ENCODE measurements around the gene ALPK3.
A peak's percentile ranks its signal among the peaks of the same experiment; 100 is the strongest.

ALPK3 gene

DNA sequence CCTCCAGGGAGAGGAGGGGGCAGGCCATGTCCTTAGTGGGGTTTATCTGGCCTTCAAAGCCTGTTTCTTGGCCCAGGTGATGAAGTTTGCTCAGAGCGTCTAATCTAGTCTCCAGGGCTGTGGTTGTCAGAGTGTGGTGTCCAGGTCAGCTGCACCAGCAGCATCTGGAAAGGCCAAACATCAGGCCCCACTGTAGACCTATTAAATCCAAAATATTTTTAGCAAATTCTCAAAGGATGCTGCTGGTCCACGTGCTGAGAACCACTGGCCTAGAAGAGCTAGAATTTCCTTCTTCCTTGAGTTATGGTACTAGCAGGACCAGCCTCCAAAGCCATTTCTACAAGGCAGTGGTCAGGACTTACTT, 96.2 kb downstream of the ALPK3 start:
- no peak for TF ChIP-seq TAF1 (IDR thresholded peaks at IDR 0.05; ENCODE audit: low read depth)
- no peak for TF ChIP-seq RAD21 (IDR thresholded peaks at IDR 0.05; ENCODE audit: low read depth)
- TF ChIP-seq EGR1 (IDR thresholded peaks at IDR 0.05): no peak
- no peak for TF ChIP-seq TCF12 (IDR thresholded peaks at IDR 0.05; ENCODE audit: low read depth)
- TF ChIP-seq FOXM1 (IDR thresholded peaks at IDR 0.05; ENCODE audit: borderline replicate concordance, low read depth): no peak
- no peak for TF ChIP-seq NFIC (IDR thresholded peaks at IDR 0.05)
- TF ChIP-seq CREB1 (IDR thresholded peaks at IDR 0.05; ENCODE audit: low read depth): no peak
- TF ChIP-seq ZBTB7A (IDR thresholded peaks at IDR 0.05; ENCODE audit: low read depth): no peak

DNA sequence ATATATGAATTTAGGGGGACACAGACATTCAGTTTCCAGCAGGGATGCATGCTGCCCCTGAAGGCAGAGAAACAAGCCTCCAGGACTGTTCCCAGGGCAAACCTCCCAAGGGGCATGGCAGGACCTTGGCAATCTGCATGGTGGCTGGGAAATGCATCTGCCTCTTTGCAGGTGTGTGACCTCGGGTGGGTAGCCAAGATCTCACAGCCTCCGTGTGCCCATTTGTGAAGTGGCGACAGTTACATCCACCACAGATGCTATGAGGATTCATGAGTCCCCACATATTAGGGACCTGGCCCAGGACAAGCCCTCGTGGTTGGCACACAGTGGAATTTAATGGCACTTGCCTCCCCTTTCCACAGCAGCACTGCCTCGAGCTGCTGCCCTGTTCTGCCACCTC, 97.2 kb downstream of the ALPK3 start:
- no peak for TF ChIP-seq CEBPB (IDR thresholded peaks at IDR 0.05)

DNA sequence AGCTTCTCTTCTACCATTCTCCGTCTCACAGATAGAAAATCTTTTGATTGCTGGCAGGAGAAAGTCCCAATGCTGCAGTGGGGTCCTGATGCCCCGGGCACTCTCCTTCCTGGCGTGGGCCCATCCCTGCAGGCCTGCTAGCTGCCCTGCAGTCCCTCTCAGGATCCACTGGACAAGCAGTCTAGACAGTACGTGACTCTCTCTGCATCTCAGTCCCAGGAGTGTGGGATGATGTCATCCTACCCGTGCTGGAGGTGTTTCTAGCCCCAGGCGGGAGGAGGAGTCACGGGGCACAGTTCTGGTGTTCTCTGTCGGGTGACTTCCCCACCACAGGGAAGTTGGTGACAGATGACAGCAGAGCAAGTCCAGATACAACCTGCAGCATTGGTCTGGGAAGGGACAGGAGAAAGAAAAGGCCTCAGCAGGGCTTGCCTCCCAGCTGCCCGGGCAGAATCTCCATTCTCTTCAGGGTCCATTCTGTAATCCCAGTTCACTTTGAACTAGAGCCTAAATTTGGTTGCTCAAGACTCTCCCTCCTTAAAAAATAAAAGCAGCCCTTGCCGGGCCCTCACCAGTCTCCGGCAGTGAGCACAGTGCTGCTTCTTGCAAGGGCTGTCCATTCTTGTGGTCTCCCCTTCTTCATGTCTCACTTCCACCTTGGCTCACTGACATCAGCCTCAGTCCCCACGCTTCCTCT, 97.9 kb downstream of the ALPK3 start:
- TF ChIP-seq, protein P1, sequence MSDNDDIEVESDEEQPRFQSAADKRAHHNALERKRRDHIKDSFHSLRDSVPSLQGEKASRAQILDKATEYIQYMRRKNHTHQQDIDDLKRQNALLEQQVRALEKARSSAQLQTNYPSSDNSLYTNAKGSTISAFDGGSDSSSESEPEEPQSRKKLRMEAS (IDR thresholded peaks at IDR 0.05): no peak
- TF ChIP-seq ZBTB7A (IDR thresholded peaks at IDR 0.05; ENCODE audit: low read depth): no peak
- TF ChIP-seq EGR1 (IDR thresholded peaks at IDR 0.05): no peak
- TF ChIP-seq CREB1 (IDR thresholded peaks at IDR 0.05; ENCODE audit: low read depth): no peak
- peak; percentile 31; the same call in 1 of the 2 replicates for TF ChIP-seq NFIC (IDR thresholded peaks at IDR 0.05)
- TF ChIP-seq, protein P2, sequence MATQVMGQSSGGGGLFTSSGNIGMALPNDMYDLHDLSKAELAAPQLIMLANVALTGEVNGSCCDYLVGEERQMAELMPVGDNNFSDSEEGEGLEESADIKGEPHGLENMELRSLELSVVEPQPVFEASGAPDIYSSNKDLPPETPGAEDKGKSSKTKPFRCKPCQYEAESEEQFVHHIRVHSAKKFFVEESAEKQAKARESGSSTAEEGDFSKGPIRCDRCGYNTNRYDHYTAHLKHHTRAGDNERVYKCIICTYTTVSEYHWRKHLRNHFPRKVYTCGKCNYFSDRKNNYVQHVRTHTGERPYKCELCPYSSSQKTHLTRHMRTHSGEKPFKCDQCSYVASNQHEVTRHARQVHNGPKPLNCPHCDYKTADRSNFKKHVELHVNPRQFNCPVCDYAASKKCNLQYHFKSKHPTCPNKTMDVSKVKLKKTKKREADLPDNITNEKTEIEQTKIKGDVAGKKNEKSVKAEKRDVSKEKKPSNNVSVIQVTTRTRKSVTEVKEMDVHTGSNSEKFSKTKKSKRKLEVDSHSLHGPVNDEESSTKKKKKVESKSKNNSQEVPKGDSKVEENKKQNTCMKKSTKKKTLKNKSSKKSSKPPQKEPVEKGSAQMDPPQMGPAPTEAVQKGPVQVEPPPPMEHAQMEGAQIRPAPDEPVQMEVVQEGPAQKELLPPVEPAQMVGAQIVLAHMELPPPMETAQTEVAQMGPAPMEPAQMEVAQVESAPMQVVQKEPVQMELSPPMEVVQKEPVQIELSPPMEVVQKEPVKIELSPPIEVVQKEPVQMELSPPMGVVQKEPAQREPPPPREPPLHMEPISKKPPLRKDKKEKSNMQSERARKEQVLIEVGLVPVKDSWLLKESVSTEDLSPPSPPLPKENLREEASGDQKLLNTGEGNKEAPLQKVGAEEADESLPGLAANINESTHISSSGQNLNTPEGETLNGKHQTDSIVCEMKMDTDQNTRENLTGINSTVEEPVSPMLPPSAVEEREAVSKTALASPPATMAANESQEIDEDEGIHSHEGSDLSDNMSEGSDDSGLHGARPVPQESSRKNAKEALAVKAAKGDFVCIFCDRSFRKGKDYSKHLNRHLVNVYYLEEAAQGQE (IDR thresholded peaks at IDR 0.05; ENCODE audit: low read depth): no peak
- TF ChIP-seq RAD21 (IDR thresholded peaks at IDR 0.05; ENCODE audit: low read depth): no peak
- TF ChIP-seq FOXM1 (IDR thresholded peaks at IDR 0.05; ENCODE audit: borderline replicate concordance, low read depth): no peak
- peak; percentile 30; the same call in 1 of the 2 replicates for TF ChIP-seq TEAD4 (IDR thresholded peaks at IDR 0.05)
- TF ChIP-seq EP300 (IDR thresholded peaks at IDR 0.05; ENCODE audit: borderline replicate concordance): peak; percentile 38; the same call in 1 of the 2 replicates
- TF ChIP-seq CEBPB (IDR thresholded peaks at IDR 0.05): no peak
- TF ChIP-seq TAF1 (IDR thresholded peaks at IDR 0.05; ENCODE audit: low read depth): peak; percentile 37; the same call in 1 of the 2 replicates
- TF ChIP-seq, protein P3, sequence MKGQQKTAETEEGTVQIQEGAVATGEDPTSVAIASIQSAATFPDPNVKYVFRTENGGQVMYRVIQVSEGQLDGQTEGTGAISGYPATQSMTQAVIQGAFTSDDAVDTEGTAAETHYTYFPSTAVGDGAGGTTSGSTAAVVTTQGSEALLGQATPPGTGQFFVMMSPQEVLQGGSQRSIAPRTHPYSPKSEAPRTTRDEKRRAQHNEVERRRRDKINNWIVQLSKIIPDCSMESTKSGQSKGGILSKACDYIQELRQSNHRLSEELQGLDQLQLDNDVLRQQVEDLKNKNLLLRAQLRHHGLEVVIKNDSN (IDR thresholded peaks at IDR 0.05): peak; percentile 53
- peak; percentile 39; the same call in 1 of the 2 replicates for TF ChIP-seq TCF12 (IDR thresholded peaks at IDR 0.05; ENCODE audit: low read depth)

DNA sequence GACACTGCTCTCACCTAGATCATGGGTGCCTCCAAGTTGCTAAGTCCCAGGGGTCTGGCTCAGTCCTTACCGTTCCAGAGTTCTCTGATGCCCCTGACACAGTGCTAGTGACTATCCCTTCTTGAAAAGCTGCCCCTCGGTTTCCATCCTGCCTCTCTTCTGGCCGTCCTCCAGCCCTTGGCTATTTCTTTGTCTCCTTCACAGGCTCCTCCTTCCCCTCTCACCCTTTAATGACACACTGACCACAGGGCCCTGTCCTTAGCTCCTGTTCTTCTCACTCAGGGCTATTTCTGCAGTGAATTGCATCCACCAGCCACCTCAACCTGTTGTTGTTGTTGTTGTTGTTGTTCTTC, 98.4 kb downstream of the ALPK3 start:
- TF ChIP-seq TEAD4 (IDR thresholded peaks at IDR 0.05): no peak
- TF ChIP-seq FOXM1 (IDR thresholded peaks at IDR 0.05; ENCODE audit: borderline replicate concordance, low read depth): no peak
- no peak for TF ChIP-seq ZBTB7A (IDR thresholded peaks at IDR 0.05; ENCODE audit: low read depth)
- TF ChIP-seq CREB1 (IDR thresholded peaks at IDR 0.05; ENCODE audit: low read depth): no peak
- TF ChIP-seq EGR1 (IDR thresholded peaks at IDR 0.05): no peak

DNA sequence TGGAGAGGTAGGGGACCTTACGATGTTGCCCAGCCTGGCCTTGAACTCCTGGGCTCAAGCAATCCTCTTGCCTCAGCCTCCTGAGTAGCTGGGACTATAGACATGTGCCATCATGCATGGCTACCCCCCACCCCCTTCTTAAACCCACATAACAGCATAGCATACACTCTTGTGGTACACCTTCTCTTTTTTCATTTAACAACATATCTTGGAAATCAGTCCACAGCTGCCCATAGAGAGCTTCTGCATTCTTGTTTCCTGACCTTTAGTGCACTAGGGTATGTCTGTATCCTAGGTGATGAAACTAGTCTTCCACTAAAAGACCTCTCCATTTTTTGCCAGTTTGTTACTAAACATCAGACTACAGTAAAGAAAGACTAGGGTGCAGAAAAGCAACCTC, 100.3 kb downstream of the ALPK3 start:
- TF ChIP-seq TAF1 (IDR thresholded peaks at IDR 0.05; ENCODE audit: low read depth) (no peak), YY1 (IDR thresholded peaks at IDR 0.05; ENCODE audit: low read depth) (no peak), NFIC (IDR thresholded peaks at IDR 0.05) (no peak), ZBTB7A (IDR thresholded peaks at IDR 0.05; ENCODE audit: low read depth) (no peak), CEBPB (IDR thresholded peaks at IDR 0.05) (no peak), CREB1 (IDR thresholded peaks at IDR 0.05; ENCODE audit: low read depth) (no peak)
- TF ChIP-seq, protein P2 (IDR thresholded peaks at IDR 0.05; ENCODE audit: low read depth): no peak
- TF ChIP-seq, protein P3 (IDR thresholded peaks at IDR 0.05): no peak
- TF ChIP-seq, protein P1 (IDR thresholded peaks at IDR 0.05): no peak

DNA sequence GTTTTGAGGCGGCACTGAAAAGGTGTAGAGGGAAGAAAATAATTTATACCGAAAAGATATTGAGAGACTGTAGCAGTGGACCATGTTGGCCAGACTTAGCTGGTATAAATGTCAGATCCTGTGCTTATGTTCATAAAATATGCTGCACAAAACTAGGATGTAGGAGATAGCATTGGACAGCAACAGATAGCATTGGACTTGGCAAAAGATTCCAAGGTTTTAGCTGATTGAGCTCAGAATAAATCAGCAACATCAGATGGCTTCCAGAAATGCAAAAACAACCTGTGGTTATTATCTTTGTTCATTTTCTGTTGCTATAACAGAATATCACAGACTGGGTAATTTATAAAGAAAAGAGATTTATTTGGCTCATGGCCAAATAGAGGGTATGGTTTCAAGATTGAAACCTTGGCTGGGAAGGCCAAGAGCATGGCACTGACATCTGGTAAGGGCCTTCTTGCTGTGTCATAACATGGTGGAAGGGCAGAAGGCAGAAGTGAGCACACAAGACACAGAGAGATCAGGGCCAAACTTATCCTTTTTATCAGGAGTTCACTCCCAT, 102.0 kb downstream of the ALPK3 start:
- TF ChIP-seq NFIC (IDR thresholded peaks at IDR 0.05) (peak; percentile 56), RAD21 (IDR thresholded peaks at IDR 0.05; ENCODE audit: low read depth) (no peak), ZBTB7A (IDR thresholded peaks at IDR 0.05; ENCODE audit: low read depth) (no peak), CEBPB (IDR thresholded peaks at IDR 0.05) (no peak), YY1 (IDR thresholded peaks at IDR 0.05; ENCODE audit: low read depth) (no peak)

Data from Ishikawa (cell line).